ENCODE results near the gene FAM124A.

GRCh38 chr13:51322826-51323225 is 100.6 kb downstream of the FAM124A start:
- TF ChIP-seq CTCF (IDR thresholded peaks at IDR 0.05; ENCODE audit: borderline replicate concordance, extremely low read depth, low read length, poor library complexity, severe bottlenecking) (no peak), EZH2 (IDR thresholded peaks at IDR 0.05; ENCODE audit: borderline replicate concordance, low read depth, low read length, severe bottlenecking) (no peak)
